GM12878 (cell line): ENCODE results near the gene NHLRC4. TPM values are rescaled to one million over a fixed set of nuclear protein-coding genes. Genes with fewer than 3 reads are reported as not detected.

ENCODE experiments used
- ATAC-seq: fragments of 200-7000 bp; cut with Tn5 transposase; 3 replicates; pipeline ENCODE4 v1.9.1; 2020; ENCODE audit warnings: mild to moderate bottlenecking, moderate library complexity
- BruUV-seq: library from RNA; stranded (reverse); fragments of 400-500 nt; replicated peaks from 2 replicates; lab custom pipeline; 2021; lab: Mats Ljungman, UMichigan
- CTCF ChIA-PET: fragments of 300-600 bp; sonication (Branson Sonifier 250); formaldehyde crosslinking; extraction: SDS; loops from one replicate; lab custom pipeline; 2021; ENCODE audit warnings: inconsistent platforms; lab: Yijun Ruan, JAX
- POLR2A ChIA-PET: fragments of 350-600 bp; formaldehyde crosslinking; extraction: SDS; loops from one replicate; lab custom pipeline; 2021; ENCODE audit warnings: inconsistent platforms; lab: Charles Lee
- RAD21 ChIA-PET: fragments of 300-600 bp; sonication (Branson Sonifier 250); formaldehyde crosslinking; loops from one replicate; lab custom pipeline; 2023; ENCODE audit warnings: antibody characterized with exemption; ENCODE audit not compliant: unreplicated experiment; lab: Charles Lee
- SMC1A ChIA-PET: fragments of 300-600 bp; sonication (Branson Sonifier 250); formaldehyde crosslinking; loops from one replicate; lab custom pipeline; 2023; ENCODE audit not compliant: unreplicated experiment, uncharacterized antibody; lab: Charles Lee
- DNase-seq: peaks from one replicate; pipeline ENCODE4 v3.0.0-alpha.2; 2011; ENCODE audit warnings: low read depth, low spot score
- FAIRE-seq: peaks from 3 replicates; lab custom pipeline; 2011; peaks lifted over from hg19 to GRCh38; lab: Jason Lieb, UNC
- H2AFZ ChIP-seq: 2 replicates; pipeline ENCODE4 v1.6.0; 2011; ENCODE audit warnings: low read depth, low read length, control low read depth; ENCODE audit not compliant: control insufficient read depth
- H3K27ac ChIP-seq: 2 replicates; pipeline ENCODE4 v1.5.1; 2011; ENCODE audit warnings: control low read depth; ENCODE audit not compliant: control insufficient read depth, insufficient read depth
- H3K27me3 ChIP-seq, 2 experiments: replicated peaks in 1 of 2; 2 replicates each; pipeline versions ENCODE4 v1.6.0 to v1.6.1; 2011; ENCODE audit warnings: low read length in 1 of 2; ENCODE audit not compliant: control insufficient read depth in 2 of 2, insufficient read depth in 2 of 2
- H3K36me3 ChIP-seq, 2 experiments: 2 replicates each; pipeline ENCODE4 v1.5.1; 2011; ENCODE audit warnings: low read length in 1 of 2; ENCODE audit not compliant: control insufficient read depth in 2 of 2, insufficient read depth in 2 of 2
- H3K4me1 ChIP-seq: 2 replicates; pipeline ENCODE4 v1.6.1; 2011; ENCODE audit warnings: mild to moderate bottlenecking, low read length, moderate library complexity, mixed read lengths; ENCODE audit not compliant: control insufficient read depth, insufficient read depth
- H3K4me2 ChIP-seq: 2 replicates; pipeline ENCODE4 v1.6.0; 2011; ENCODE audit warnings: control low read depth; ENCODE audit not compliant: control insufficient read depth, insufficient read depth
- H3K4me3 ChIP-seq: fragments of 200-600 bp; sonication (generic); 2 replicates; pipeline ENCODE4 v1.5.1; 2016
- H3K79me2 ChIP-seq: 2 replicates; pipeline ENCODE4 v1.6.0; 2011; ENCODE audit warnings: low read length; ENCODE audit not compliant: control insufficient read depth, insufficient read depth
- H3K9ac ChIP-seq: 2 replicates; pipeline ENCODE4 v1.8.0; 2011; ENCODE audit warnings: low read length, control low read depth, mixed read lengths; ENCODE audit not compliant: control insufficient read depth, insufficient read depth
- H3K9me3 ChIP-seq: replicated peaks from 3 replicates; pipeline ENCODE4 v1.5.1; 2011; ENCODE audit warnings: mild to moderate bottlenecking, low read length; ENCODE audit not compliant: control insufficient read depth, insufficient read depth
- H4K20me1 ChIP-seq: 2 replicates; pipeline ENCODE4 v1.6.0; 2011; ENCODE audit not compliant: control insufficient read depth, insufficient read depth
- ASH2L ChIP-seq: fragments of 300-600, 200-600 bp; sonication (generic); IDR thresholded peaks from 2 replicates; pipeline ENCODE4 v1.6.1; 2017; ENCODE audit warnings: low read depth, mild to moderate bottlenecking, borderline replicate concordance
- ATF2 ChIP-seq: IDR thresholded peaks from 2 replicates; pipeline ENCODE4 v1.6.1; 2012; ENCODE audit warnings: low read length, inconsistent platforms
- ELK1 ChIP-seq: IDR thresholded peaks from 2 replicates; pipeline ENCODE4 v1.6.1; 2012; ENCODE audit warnings: low read depth, low read length, improper control_type of control experiment
- EP300 ChIP-seq, 2 experiments: fragments of 150-350 bp in 1 of 2; IDR thresholded peaks; 2 replicates each; pipeline ENCODE4 v1.6.1; 2011 to 2012; ENCODE audit warnings: low read depth in 2 of 2, low read length in 2 of 2, borderline replicate concordance in 1 of 2, improper control_type of control experiment in 1 of 2, inconsistent platforms in 1 of 2; ENCODE audit not compliant: control insufficient read depth in 1 of 2
- EZH2 ChIP-seq: IDR thresholded peaks from 2 replicates; pipeline ENCODE4 v1.6.1; 2012; ENCODE audit warnings: low read depth, mild to moderate bottlenecking, control low read depth, inconsistent platforms, low read length, borderline replicate concordance; ENCODE audit not compliant: control insufficient read depth
- GABPA ChIP-seq: IDR thresholded peaks from 2 replicates; pipeline ENCODE4 v1.6.1; 2014; ENCODE audit warnings: antibody characterized with exemption, low read depth, mild to moderate bottlenecking, inconsistent platforms
- HSF1 ChIP-seq: fragments of 150-350 bp; IDR thresholded peaks from 2 replicates; pipeline ENCODE4 v1.6.1; 2014; ENCODE audit warnings: mild to moderate bottlenecking, low read depth, low read length
- IRF5 ChIP-seq: fragments of 450-650 bp; IDR thresholded peaks from 2 replicates; pipeline ENCODE4 v1.6.1; 2017; ENCODE audit warnings: borderline replicate concordance
- KDM1A ChIP-seq: fragments of 200-600 bp; sonication (generic); IDR thresholded peaks from 2 replicates; pipeline ENCODE4 v1.6.1; 2016; ENCODE audit warnings: borderline replicate concordance
- MAX ChIP-seq: IDR thresholded peaks from 2 replicates; pipeline ENCODE4 v1.6.1; 2012; ENCODE audit warnings: low read depth, low read length, improper control_type of control experiment
- MTA3 ChIP-seq: IDR thresholded peaks from 2 replicates; pipeline ENCODE4 v1.6.1; 2012; ENCODE audit warnings: low read length, inconsistent platforms, borderline replicate concordance
- NR2C2 ChIP-seq: IDR thresholded peaks from 2 replicates; pipeline ENCODE4 v1.6.1; 2011; ENCODE audit warnings: borderline replicate concordance, low read depth; ENCODE audit not compliant: control insufficient read depth, insufficient read length
- POLR2A ChIP-seq: IDR thresholded peaks from 2 replicates; pipeline ENCODE4 v1.6.1; 2011; ENCODE audit warnings: low read depth, mild to moderate bottlenecking, low read length
- RAD51 ChIP-seq: fragments of 450-650 bp; IDR thresholded peaks from 2 replicates; pipeline ENCODE4 v1.6.1; 2016; ENCODE audit warnings: moderate library complexity, mild to moderate bottlenecking, inconsistent platforms
- SIX5 ChIP-seq: IDR thresholded peaks from 2 replicates; pipeline ENCODE4 v1.6.1; 2011; ENCODE audit warnings: mild to moderate bottlenecking, low read depth, low read length, moderate library complexity; ENCODE audit not compliant: severe bottlenecking
- SREBF2 ChIP-seq: IDR thresholded peaks from 2 replicates; pipeline ENCODE4 v1.6.1; 2012; ENCODE audit warnings: mild to moderate bottlenecking, low read length
- ZBED1 ChIP-seq: IDR thresholded peaks from 2 replicates; pipeline ENCODE4 v1.6.1; 2016; ENCODE audit warnings: borderline replicate concordance
- ZNF384 ChIP-seq: IDR thresholded peaks from 2 replicates; pipeline ENCODE4 v1.6.1; 2012; ENCODE audit warnings: low read depth, mild to moderate bottlenecking, low read length, improper control_type of control experiment, borderline replicate concordance
- WGBS: methylation state at CpG from one replicate; pipeline ENCODE4 v1.1.6; 2016; ENCODE audit warnings: low lambda C conversion rate; ENCODE audit not compliant: insufficient replicate concordance, insufficient coverage; ENCODE audit errors: missing lambda C conversion rate; 5-methylcytosine and 5-hydroxymethylcytosine counted together
- in situ Hi-C: fragments of 300-500 bp; cut with MboI; formaldehyde crosslinking; loops from 9 replicates; pipeline ENCODE4 v1.14.3; 2018; ENCODE audit warnings: mixed read lengths
- intact Hi-C: fragments of 100-400 bp; cut with micrococcal nuclease; formaldehyde crosslinking; loops from one replicate; pipeline ENCODE4 v1.14.2; 2022; ENCODE audit not compliant: unreplicated experiment
- polyA plus RNA-seq, 11 experiments: library from polyadenylated mRNA; depleted of rRNA in 4 of 11; unstranded in 6 of 11; stranded (reverse) in 5 of 11; fragments of >200 nt; fragmentation: Nextera tagmentation in 4 of 11; fragmentation: Illumina TruSeq in 1 of 11; extraction: Ambion mirVana in 4 of 11; extraction: Trizol in 1 of 11; gene quantifications; 1 replicate in 1 of 11; 2 replicates in 10 of 11; pipeline versions ENCODE4 v1.2.1 to v1.2.3, GENCODE V29; 2011 to 2016; ENCODE audit warnings: inconsistent platforms in 2 of 11, missing spikeins in 2 of 11, low read depth in 1 of 11
- total RNA-seq, 4 experiments: library from RNA; depleted of rRNA in 3 of 4; stranded (reverse); fragments of >200 nt in 3 of 4; fragmentation: Illumina TruSeq in 1 of 4; extraction: Trizol in 1 of 4; gene quantifications; 2 replicates each; pipeline versions ENCODE4 v1.2.1 to v1.2.3, GENCODE V29; 2013 to 2021

NHLRC4 gene
- total and polyA plus RNA-seq, 10 of the 15 experiments (the other 5 are each of a cell fraction or from before 2014, with no cell fraction given), result 0.07 to 1.1 (median 0.57) TPM; not detected in 3

- H3K9me3 ChIP-seq, result peaks cover 3% of the 10 kb centered on the region; the same call in 1 of the 3 replicates
- intact Hi-C loops (no loop called here), in situ Hi-C loops (no loop called here)
- no peak overlapping the region for H2AFZ ChIP-seq
- H3K4me2 ChIP-seq, result no peak overlapping the region
- no peak for DNase-seq
- POLR2A ChIA-PET, result interaction anchor here (1.0 kb wide), 1 partner anchor 27 kb away, joined by 4 read pairs; the partner anchor contains the start of gene METTL26
- H4K20me1 ChIP-seq, result no peaks in the 10 kb centered on the region
- SMC1A ChIA-PET, result no interaction called here
- H3K4me3 ChIP-seq, result no peak overlapping the region
- no TSS peak for BruUV-seq
- 91% methylated on average over 13 of the region's 13 CpGs for WGBS
- H3K4me1 ChIP-seq, result no peaks in the 10 kb centered on the region
- RAD21 ChIA-PET, result no interaction called here
- no peak overlapping the region for H3K27ac ChIP-seq
- no peaks in the 10 kb centered on the region for H3K36me3 ChIP-seq
- CTCF ChIA-PET, result interaction anchor here (1.1 to 2.0 kb wide), 4 partner anchors 9 to 38 kb away, joined by 3 to 4 read pairs (median 4); no protein-coding TSS in a partner anchor
- no peaks in the 10 kb centered on the region for H3K79me2 ChIP-seq
- TF ChIP-seq GABPA, result no peak
- no peak for TF ChIP-seq ZNF384
- no peak for TF ChIP-seq IRF5
- no peak for TF ChIP-seq EZH2
- no peak for TF ChIP-seq EP300 (IDR thresholded peaks at IDR 0.05; ENCODE audit: borderline replicate concordance in 1 of 2, control insufficient read depth in 1 of 2, low read depth in 2 of 2, low read length in 2 of 2)
- no peak for TF ChIP-seq MAX
- TF ChIP-seq RAD51, result no peak
- no peak for TF ChIP-seq POLR2A
- TF ChIP-seq ZBED1, result no peak
- no peak for TF ChIP-seq NR2C2
- no peak for TF ChIP-seq SIX5
- TF ChIP-seq SREBF2, result no peak
- no peak for TF ChIP-seq KDM1A
- TF ChIP-seq ATF2, result no peak
- no peak for TF ChIP-seq HSF1
- no peak for TF ChIP-seq ASH2L
- no peak for TF ChIP-seq MTA3
- TF ChIP-seq ELK1, result no peak
- TF ChIP-seq, all 136 proteins: peak for 0
- no peaks in the 10 kb centered on the region for H3K27me3 ChIP-seq
- no peak overlapping the region for H3K9ac ChIP-seq
- ATAC-seq (no peak), FAIRE-seq (no peak)
Measured at GRCh38 chr16:609316-609715, 42.5 kb downstream of the NHLRC4 start.
